HL-60/S4 treated with phorbol 12-myristate 13-acetate at 8.2 ng/mL for 4 days and 3 days (cell line): ENCODE measurements around the gene SFSWAP.
"Not testable (repeated sequence)": the region's sequence is repeated elsewhere in the genome, so short reads cannot be mapped to it uniquely, and the experiment has no call there.

Experiments
- in situ Hi-C: fragments of 300-500 bp; cut with MboI; formaldehyde crosslinking; loops from 2 replicates; pipeline ENCODE4 v1.15.0; 2022; ENCODE audit warnings: low sequenced_read_pairs

SFSWAP gene

GRCh38 chr12:131756441-131756840 lies 45.6 kb downstream of the SFSWAP start:
- in situ Hi-C loops: no loop called here

GRCh38 chr12:131757111-131757510 lies 46.2 kb downstream of the SFSWAP start:
- in situ Hi-C loops: no loop called here

GRCh38 chr12:131758016-131758739 lies 47.3 kb downstream of the SFSWAP start:
- in situ Hi-C loops: no loop called here

GRCh38 chr12:131759176-131759575 lies 48.3 kb downstream of the SFSWAP start:
- in situ Hi-C loops: no loop called here

GRCh38 chr12:131761638-131762037 lies 50.7 kb downstream of the SFSWAP start:
- in situ Hi-C loops: no loop called here

- in situ Hi-C loops: no loop called here
These were observed 53.8 kb downstream of the SFSWAP start for GRCh38 chr12:131764738-131765137.

- in situ Hi-C loops: no loop called here
These were observed 55.1 kb downstream of the SFSWAP start for GRCh38 chr12:131765961-131766360.

- in situ Hi-C loops: no loop called here
These were observed 55.7 kb downstream of the SFSWAP start for GRCh38 chr12:131766382-131767107.

GRCh38 chr12:131770120-131770519 lies 59.2 kb downstream of the SFSWAP start:
- in situ Hi-C loops: no loop called here

GRCh38 chr12:131771965-131772364 lies 61.1 kb downstream of the SFSWAP start:
- in situ Hi-C loops: no loop called here

- in situ Hi-C loops: no loop called here
These were observed 62.8 kb downstream of the SFSWAP start for GRCh38 chr12:131773582-131774221.

- in situ Hi-C loops: no loop called here
These were observed 63.9 kb downstream of the SFSWAP start for GRCh38 chr12:131774576-131775391.

GRCh38 chr12:131775392-131776236 lies 64.7 kb downstream of the SFSWAP start:
- in situ Hi-C loops: no loop called here

- in situ Hi-C loops: no loop called here
These were observed 65.5 kb downstream of the SFSWAP start for GRCh38 chr12:131776237-131776889.

GRCh38 chr12:131777269-131777668 lies 66.4 kb downstream of the SFSWAP start:
- in situ Hi-C loops: not testable (repeated sequence)

GRCh38 chr12:131779027-131779426 lies 68.1 kb downstream of the SFSWAP start:
- in situ Hi-C loops: no loop called here

- in situ Hi-C loops: no loop called here
These were observed 71.2 kb downstream of the SFSWAP start for GRCh38 chr12:131782061-131782460.

- in situ Hi-C loops: no loop called here
These were observed 73.1 kb downstream of the SFSWAP start for GRCh38 chr12:131783915-131784541.
